NCI-H2029 (cell line): ENCODE data around the gene RAB5IF.
"Not testable (repeated sequence)": the region's sequence is repeated elsewhere in the genome, so short reads cannot be mapped to it uniquely, and the experiment has no call there.

Experiments
- DNase-seq: peaks from one replicate; lab custom pipeline; 2025; lab: John Stamatoyannopoulos, UW

RAB5IF gene

GRCh38 chr20:36629719-36630681 lies 24.4 kb downstream of the RAB5IF start:
- DNase-seq = no peak

GRCh38 chr20:36631646-36632045 lies 26.1 kb downstream of the RAB5IF start:
- no peak for DNase-seq

- no peak for DNase-seq
Observed at GRCh38 chr20:36632147-36632486, 26.5 kb downstream of the RAB5IF start.

GRCh38 chr20:36632487-36633284 lies 27.1 kb downstream of the RAB5IF start:
- DNase-seq = no peak

GRCh38 chr20:36633285-36633772 lies 27.8 kb downstream of the RAB5IF start:
- DNase-seq = no peak

- DNase-seq = no peak
Observed at GRCh38 chr20:36634342-36634741, 28.8 kb downstream of the RAB5IF start.

- DNase-seq = not testable (repeated sequence)
Observed at GRCh38 chr20:36638876-36639400, 33.4 kb downstream of the RAB5IF start.

- DNase-seq = no peak
Observed at GRCh38 chr20:36641506-36641843, 35.9 kb downstream of the RAB5IF start.

- no peak for DNase-seq
Observed at GRCh38 chr20:36642136-36642535, 36.6 kb downstream of the RAB5IF start.

GRCh38 chr20:36644032-36644705 lies 38.6 kb downstream of the RAB5IF start:
- DNase-seq = peak; percentile 9

GRCh38 chr20:36644706-36645095 lies 39.1 kb downstream of the RAB5IF start:
- no peak for DNase-seq

- no peak for DNase-seq
Observed at GRCh38 chr20:36645353-36645752, 39.8 kb downstream of the RAB5IF start.

GRCh38 chr20:36645998-36646397 lies 40.4 kb downstream of the RAB5IF start, which contains the start of gene SLA2:
SLA2 (minus strand) TSS chr20:36646196; CDS start chr20:36641335, 4,861 bp downstream.
- no peak for DNase-seq

- no peak for DNase-seq
Observed at GRCh38 chr20:36646678-36647077, 41.1 kb downstream of the RAB5IF start.

GRCh38 chr20:36647196-36648121 lies 41.9 kb downstream of the RAB5IF start:
- no peak for DNase-seq

GRCh38 chr20:36653456-36653855 lies 47.9 kb downstream of the RAB5IF start:
- no peak for DNase-seq

GRCh38 chr20:36654506-36654905 lies 48.9 kb downstream of the RAB5IF start:
- no peak for DNase-seq

- no peak for DNase-seq
Observed at GRCh38 chr20:36655004-36655403, 49.4 kb downstream of the RAB5IF start.

- DNase-seq = no peak
Observed at GRCh38 chr20:36656733-36657132, 51.2 kb downstream of the RAB5IF start.

- no peak for DNase-seq
Observed at GRCh38 chr20:36658300-36658699, 52.7 kb downstream of the RAB5IF start.
